HG03095 (cell line): ENCODE results near the gene KCNQ1.

Experiments
- ATAC-seq: cut with Tn5 transposase; IDR thresholded peaks from one replicate; pipeline ENCODE4 v1.9.1; 2021; ENCODE audit warnings: moderate library complexity; ENCODE audit not compliant: unreplicated experiment

Gene KCNQ1

DNA sequence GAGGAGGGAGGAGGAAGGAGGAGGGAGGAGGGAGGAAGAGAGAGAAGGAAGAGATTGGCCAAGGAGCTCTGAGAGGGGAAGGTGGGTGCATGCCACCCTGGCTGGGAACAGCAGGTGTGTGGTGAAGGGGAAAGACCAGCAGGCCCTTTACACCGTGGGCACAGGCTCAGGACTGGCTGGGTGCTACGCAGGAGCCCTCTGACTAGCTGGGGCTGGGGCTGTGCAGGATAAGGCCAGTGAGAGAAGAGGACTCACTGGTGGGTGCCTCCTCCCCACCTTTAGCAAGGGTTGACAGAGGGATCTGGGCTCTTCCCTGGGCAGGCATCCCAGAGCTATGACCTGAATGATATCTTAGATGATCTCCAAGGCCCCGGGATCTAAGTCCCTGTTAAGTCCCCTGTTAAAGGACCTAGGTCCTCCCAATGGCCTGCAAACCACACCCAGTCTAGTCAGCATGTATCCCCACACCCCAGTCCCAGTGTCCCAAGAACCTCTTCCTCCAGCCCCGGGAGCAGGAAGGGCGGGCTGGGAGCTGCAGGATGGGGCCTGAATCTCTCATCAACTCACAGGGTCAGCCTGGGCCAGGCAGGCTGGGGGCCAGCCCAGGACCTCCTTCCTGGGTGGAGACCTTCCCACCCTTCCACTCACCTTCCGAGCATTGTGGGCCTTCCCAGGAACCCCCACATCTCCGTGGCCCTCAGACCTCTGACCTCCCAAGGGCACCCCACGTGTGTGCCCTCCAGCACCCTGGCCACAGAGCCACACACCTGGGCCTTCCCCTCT is 385.4 kb downstream of the KCNQ1 start:
- no peak for ATAC-seq

DNA sequence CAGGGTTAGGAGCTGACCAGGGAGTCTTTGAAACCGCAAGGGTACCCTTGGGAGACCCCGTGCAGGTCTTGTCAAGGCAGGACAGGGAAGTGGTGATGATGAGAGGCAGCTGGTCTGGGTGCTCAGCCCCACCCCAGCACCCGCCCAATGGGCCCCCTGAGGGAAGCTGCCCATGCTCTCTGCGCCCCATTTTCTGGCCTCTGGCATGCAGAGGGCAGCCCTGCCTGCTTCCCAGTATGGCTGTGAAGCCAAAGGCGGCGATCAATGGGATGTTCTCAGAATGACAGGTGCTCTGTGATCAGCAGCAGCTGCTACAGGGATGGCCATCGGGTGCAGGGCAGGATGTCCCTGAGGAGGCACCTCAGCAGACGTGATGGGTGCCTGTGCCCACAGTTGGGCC is 386.1 kb downstream of the KCNQ1 start:
- ATAC-seq, result no peak

DNA sequence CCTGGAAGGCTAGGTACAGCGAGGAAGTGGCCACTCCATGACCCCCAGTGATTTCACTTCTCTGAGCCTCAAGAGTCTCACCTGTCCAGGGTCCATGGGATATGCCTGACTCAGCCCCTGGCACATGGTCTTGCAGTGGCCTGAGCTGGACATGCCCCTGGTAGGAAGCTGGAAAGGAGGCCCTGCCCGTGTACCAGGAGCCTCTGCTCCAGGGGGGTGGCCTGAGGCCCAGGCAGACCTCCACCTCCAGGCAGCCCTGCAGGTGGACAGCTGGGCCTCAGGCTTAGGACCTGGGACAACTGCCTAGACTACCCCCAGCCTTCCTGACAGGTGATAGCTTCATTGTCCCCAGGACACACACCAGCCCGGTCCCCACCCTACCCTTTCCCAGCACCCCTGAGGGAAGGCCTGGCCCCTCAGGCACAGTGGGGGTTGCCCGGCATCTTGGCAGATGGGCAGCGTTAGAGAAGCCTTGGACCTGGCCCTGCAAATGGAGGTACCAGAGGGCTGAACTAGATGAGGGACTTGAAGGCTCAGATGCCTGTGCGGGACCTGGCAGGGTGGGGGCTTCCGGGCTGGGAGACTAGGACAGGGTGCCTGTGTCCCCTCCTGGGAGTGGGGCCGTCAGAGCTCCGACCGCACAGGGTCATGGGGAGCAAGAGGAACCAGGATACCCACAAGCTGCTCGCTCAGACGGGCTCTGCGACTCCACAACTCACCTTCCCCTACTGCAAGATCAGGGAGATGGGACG is 387.1 kb downstream of the KCNQ1 start:
- no peak for ATAC-seq

DNA sequence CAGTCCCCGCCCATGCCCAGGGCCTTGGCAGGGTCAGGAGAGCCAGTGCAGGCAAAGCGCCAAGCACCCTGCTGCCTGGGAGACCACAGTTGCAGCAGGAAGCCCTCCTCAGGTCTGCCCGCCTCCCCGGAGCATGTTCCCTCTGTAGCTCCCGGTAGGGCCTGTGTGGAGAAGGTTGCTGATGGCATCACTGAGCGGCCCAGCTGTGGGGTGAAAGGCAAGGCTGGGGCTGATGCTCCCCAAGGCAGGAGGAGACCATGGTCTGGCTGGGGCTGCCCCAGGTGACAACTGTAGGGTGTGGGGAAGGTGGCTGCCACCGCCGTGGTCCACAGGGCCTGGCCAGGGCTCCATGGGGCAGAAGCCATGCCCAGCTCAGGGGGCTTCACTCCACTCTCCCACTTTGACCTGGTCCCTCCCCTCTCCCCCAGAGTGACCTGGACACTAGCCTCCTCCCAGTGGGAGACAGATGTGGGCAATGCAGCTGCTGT is 387.8 kb downstream of the KCNQ1 start:
- ATAC-seq, result no peak

DNA sequence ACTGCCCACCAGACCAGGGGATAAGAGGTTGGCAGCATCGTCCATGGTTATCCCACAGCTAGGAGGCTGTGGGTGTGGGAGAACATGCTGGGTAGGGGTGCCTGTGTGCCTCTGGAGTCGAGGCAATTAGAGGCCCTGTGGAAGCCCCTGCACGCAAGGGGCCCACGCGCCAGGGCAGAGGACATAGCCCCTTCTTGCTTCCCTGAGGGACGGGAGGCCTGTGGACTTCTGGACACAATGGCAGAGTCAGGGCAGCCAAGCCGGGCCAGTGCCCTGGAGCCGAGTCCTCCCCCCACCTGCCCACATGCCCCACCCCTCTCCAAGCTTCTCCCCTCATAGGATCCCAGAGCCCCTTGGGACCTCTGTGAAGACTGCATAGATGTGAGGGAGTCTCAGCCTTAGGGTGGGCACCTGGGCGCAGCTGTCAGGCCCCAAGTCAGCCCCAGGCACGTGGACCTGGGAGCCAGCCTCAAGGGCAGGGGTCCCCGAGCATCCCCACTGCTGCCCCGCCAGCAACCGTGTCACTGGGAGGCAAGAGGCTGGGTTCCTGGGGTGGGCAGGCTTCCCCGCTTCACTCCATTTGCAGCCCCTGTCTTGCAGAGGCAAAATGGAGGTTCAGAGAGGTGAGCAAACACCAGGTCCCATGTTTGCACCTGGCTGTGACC is 388.4 kb downstream of the KCNQ1 start:
- ATAC-seq, result no peak

DNA sequence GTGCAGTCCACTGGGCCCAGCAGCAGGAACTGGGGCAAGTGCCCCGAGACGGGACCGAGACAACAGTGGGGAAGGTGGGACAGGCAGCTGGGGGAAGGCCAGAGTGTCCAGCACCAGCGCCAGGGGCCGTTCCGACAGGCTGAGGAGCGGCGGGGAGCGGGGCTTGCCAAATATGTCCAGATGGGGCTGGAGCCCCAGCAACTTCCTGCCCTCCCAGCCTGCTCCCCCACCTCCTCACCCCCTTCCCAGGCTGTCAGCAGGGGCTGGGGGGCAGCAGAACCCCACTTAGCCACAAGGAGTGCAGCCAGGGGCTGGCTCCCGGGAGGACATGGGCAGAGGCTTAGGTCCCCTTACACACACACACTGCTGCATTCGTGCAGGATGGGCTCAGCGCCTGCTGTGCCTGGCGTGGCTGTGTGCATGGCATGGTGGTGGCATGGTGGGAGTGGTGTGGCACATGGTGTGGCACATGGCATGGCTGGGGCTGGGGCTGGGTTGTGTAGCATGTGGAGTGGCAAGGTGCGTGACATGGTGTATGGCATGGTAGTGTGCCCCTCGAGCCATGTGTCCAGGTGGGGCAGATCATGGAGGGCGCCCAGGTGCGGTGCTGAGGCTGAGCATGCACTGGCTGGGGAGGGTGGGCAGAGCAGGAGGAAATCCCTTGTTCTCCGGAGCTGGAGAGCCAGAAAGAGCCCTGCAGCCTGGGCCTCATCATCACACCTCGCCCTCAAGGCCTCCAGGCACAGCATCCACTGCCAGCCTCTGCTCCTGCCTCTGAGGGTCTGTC is 389.1 kb downstream of the KCNQ1 start:
- no peak for ATAC-seq

DNA sequence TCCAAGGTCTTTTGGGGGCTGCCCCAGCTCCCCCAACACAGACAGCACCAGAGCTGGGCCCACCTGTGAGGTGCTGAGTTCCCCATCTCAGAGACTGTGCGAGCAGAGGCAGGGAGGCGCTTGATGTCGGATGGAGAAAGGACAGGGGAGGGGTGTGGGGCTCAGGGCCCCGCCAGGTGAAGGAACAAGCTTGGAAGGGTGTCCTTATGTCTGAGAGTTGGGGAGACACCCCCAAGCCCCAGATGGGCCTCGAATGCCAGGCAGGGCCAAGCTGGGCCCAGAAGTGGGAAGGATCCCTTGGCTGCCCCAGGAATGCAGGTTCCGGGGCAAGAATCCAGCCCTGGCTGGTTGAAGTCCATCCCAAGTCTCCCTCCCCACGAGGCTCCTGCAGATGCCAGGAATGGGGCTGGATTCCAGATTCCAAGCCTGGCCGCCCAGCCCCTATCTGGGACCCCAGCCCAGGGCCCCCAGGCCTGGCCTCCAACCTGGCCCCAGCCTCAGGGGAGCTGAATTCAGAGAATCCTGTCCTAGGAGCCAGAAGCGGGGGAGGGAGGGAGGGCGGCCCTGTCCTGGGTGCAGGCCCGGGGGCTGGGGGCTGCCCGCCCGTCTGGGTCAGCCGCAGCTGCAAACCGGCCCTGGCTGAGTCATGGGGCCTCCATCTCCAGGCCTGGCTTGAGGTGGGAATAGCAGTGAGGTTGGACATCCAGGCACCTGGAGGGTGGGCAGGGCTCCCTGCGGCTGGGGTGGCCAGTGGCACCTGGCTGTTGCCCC is 389.9 kb downstream of the KCNQ1 start:
- ATAC-seq, result no peak

DNA sequence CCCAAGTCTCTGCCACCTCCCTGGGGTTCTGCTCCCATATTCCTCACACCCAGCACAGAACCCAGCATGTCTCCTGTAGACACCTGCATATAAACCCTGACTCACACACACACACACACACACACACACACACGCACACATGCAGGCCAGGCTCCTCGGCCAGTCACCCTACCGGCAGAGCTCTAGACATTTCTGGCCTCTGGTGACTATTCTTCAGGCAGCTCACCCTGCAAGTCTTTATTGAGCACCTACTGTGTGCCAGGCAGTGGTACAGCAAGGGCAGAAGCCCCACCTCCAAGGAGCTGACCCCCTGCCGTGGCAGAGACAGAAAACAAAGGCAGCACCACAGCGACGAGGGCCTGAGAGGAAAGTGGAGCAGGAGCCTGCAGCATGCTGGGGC is 390.5 kb downstream of the KCNQ1 start:
- ATAC-seq, result no peak

DNA sequence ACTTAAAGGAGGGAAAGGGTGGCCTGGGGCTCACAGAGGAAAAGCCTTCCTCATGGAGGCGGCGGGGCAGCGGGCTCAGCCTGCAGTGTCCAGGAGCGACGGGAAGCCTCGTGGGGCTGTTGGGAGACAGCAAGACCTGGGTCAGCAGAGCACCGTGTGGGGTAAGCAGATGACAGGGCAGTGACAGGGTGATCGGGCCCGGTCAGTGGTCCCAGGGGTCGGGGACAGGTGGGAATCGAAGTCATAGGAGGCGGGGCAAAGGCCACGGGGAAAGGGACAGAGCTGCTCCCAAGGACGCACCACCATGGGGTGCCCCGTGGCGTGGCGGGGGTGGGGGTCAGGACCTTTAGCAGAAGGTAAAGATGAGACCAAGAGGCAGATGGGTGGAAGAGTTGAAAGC is 390.9 kb downstream of the KCNQ1 start:
- ATAC-seq, result no peak

DNA sequence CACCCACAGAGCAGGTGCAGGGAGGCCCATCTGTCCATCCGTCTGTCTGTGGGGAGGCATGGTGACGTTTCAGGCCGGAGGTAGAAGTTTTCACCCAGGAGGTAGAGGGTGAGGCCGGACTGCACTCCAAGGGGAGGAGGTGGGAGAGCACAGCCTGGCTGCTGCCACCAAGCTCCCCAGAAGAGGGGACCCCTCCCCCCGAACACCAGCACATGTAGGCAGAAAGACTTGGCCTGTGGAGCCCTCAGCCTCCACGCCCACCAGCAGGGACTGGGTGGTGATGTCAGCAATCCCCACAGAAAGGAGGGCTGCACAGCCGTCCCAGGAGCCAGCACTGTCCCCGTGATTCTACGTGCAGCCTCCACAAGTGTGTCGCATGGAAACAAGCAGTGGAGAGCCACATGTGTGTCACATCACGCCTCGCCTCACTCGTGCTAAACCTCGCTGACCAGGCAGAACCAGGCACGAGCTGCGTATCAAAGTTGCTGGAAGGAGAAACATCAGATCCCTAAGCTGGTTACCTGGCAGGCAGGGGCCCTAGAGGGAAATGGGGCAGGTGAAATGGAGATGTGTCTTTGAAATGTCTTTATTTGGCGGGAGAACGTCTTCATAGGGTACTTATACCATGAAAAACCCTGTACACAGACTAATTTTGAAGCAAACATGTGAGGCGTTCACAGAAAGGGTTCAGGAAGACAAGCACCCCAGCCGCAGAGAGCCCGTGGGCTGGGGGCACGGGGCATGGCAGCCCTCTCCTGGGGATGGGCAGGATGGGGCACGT is 391.7 kb downstream of the KCNQ1 start:
- ATAC-seq, result no peak

DNA sequence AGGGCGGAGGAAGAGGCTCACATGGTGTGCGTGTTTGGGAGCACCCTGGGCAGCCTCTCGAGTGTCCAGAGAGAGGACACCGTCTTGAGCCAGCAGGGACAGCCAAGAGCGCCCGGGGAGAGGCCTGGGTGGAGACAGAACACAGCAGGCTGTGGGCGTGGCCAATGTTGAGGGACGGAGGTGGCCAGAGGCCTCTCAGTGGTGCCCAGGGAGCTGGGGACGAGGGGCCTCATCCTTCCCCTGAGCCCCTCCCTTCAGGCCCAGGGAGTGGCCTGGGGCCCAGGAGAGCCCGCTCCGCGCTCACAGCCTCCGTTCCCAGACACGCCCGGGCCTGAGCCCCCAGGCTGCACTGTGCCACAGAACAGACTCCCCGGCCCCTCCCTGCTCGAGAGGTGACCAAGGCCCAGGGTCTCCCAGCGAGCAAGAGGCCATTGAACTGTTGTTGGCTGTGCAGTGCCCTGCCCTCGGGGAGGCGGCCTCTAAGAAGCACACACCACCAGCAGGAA is 392.3 kb downstream of the KCNQ1 start:
- ATAC-seq, result no peak

DNA sequence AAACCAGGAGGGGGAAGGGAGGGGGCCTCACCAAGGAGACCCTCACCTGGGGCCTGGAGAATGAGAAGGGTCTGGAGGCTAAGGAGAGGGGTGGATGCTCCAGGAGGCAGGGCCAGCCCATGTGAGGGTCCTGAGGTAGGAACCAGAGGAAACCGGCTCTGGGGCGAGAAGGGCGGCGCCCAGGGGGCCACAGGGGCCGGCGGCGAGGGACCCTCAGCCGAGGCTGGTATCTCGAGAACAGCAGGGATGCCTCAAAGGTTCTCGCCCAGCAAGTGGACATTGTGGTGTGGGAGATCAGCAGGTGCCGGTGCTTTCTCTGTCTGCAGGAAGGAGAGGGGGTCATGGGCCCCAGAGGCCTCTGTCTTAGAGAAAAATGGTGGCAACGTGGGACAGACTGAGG is 392.8 kb downstream of the KCNQ1 start:
- no peak for ATAC-seq

DNA sequence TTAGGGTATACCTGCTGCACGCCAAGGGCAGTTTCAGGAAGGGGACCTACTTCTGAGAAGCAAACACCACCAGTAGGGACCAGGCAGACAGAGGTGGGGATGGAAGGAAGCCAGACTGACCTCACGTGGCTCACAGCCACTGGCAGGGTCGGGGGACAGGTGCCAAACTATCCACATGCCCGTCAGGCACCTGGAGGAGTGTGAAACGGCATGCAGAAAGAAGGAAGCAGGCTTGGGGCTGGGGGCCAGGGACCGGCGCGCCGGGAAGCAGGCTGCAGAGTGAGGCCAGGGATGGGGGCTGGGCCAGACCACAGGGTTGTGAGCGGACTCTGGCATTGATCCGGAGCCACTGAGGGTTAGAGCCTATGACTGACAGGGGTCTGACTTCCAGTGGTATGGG is 393.3 kb downstream of the KCNQ1 start:
- no peak for ATAC-seq

DNA sequence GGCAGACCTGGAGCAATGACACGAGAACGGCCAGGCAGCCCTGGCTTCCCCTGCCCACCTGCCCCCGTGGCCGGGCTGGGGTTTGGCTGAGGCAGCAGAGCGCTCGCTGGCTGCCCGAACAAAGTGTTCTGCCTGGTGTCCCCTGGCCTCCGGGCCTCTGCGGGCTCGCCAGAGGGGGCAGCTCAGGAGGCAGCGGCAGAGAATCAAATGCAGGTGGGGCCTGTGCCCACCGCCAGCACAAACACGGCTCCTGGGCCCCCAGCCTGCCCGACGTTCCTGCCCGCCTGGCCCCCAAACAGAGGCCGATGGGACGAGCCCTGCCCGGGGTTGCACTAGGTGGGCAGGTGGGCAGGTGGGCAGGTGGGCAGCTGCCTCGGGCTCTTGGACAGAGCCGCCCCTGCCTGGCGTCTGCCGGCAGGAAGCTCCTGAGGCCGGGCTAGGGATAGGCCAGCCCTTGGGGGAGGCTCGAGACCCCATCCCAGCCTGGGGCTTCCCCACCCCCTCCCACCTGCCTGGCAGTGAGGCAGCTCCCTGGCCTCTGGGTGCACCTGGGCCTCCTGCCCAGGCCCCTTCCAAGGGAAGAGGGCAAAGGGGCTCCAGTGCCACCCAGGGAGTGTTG is 394.0 kb downstream of the KCNQ1 start:
- ATAC-seq, result no peak

DNA sequence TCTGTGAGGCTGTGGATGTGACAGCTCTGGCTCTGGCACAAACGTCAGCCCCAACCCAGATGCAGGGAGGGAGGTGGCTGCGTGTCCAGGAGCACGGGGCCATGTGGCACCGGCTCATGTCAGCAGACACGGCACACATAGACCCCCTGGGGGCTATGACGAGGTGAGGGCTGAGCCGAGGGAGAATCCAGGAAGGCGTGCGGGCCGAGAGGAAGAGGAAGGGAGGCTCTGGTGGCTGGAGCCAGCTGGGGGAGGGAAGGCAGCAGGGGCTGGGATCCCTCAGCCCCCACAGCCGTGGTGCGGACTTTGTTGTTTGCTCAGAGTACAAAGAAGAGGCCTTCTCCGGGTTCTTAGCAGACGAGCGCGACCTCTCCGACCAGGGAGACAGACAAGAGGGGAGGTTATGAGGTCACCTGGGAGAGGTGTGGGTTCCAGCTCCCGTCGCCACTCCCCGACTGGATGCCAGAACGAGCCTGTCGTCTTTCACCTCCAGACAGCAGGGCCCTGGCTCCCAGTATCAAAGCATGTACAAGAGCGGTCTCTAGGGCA is 394.7 kb downstream of the KCNQ1 start:
- ATAC-seq, result no peak

DNA sequence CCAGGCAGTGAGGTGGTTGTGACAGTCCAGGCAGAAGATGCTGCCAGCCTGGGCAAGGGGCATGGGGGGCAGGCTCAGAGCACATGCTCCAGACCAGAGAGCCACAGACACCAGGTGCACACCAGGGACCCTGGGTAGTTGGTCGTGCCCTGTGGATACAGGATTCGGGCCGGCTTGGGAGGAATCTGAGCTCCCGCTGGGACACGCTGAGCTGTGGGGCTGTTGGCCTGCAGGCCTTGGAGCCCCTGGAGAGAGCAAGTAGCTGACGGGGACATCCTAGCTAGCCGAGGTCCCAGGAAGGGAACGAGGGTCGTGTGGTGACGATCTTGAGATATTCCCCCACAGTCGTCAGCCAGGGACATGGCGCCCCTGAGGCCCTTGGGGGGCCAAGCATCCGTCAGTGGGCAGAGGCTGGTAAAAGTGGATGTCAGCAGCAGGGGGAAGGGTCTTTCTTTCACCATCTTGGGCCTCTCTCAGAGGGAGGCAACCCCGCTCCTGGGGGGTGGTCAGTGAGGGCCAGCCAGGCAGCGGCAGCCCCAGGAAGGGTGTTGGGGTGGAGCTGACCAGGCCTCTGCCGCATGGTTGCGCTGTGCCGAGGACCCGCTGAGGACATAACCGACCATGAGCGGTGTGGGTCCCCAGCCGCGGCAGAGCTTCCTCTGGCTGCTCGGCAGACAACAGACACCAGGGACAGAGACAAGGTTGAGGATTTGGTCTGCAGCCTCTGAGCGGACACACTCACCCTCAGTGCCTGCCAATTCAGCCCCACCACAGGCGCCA is 396.8 kb downstream of the KCNQ1 start:
- ATAC-seq, result no peak

DNA sequence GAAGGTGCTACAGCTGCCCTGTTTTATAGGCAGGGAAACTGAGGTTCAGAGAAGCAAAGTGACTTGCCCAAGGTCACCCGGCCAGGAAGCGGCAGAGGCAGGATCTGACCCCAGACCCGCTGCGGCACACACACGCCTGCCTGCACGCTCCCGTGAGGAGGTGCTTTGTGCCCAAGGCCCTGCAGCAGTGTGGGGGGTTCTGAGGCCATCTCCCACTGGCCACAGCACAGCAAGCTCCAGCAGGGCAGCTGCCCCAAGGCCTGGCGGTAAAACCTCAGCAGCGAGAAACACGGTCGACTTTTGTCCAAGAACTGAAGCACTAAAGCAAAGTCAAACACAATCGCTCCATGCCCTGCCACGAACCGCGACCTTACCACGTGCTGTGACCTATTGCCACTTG is 398.1 kb downstream of the KCNQ1 start:
- ATAC-seq, result no peak

DNA sequence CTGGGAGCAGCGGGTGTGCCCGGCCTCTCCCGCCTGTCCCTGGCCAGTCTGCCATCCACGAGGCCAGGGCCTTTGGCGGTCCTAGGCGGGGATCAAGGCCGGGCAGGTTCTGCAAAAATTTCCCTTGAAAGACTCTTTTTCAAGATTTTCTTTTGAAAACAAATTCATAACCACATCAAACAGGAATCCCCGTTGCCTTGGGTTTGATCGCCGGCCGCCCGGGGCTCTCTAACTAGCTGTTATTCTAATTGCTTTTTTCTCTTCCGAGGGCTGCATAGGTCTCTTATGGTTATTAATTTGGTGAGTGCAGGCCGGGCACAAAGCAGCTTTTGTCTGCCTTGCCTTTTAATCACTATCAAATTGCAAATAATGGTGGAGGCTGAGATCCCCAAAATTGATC is 398.7 kb downstream of the KCNQ1 start:
- ATAC-seq, result no peak
